H9 (cell line): ENCODE results near the gene TTYH2. TPM values are rescaled to one million over a fixed set of nuclear protein-coding genes. Genes with fewer than 3 reads are reported as not detected.
A peak's percentile ranks its signal among the peaks of the same experiment; 100 is the strongest.

Source experiments
- DNase-seq: peaks from one replicate; pipeline ENCODE4 v3.0.0-alpha.2; 2017
- H2AFZ ChIP-seq: one replicate; pipeline ENCODE4 v1.6.1; 2013; ENCODE audit warnings: mild to moderate bottlenecking, low read length, control low read depth, moderate library complexity
- H2AK5ac ChIP-seq: 2 replicates; pipeline ENCODE4 v1.6.1; 2013; ENCODE audit warnings: low read length, control low read depth, mixed read lengths; ENCODE audit not compliant: insufficient read length
- H2BK120ac ChIP-seq: one replicate; pipeline ENCODE4 v1.6.1; 2013; ENCODE audit warnings: low read depth, mild to moderate bottlenecking, low read length, control low read depth, inconsistent platforms; ENCODE audit not compliant: poor library complexity, severe bottlenecking
- H2BK12ac ChIP-seq: 2 replicates; pipeline ENCODE4 v1.6.1; 2013; ENCODE audit warnings: low read length, control low read depth, mixed read lengths, low read depth; ENCODE audit not compliant: insufficient read length
- H2BK15ac ChIP-seq: 2 replicates; pipeline ENCODE4 v1.6.1; 2013; ENCODE audit warnings: low read depth, low read length, control low read depth
- H2BK20ac ChIP-seq: one replicate; pipeline ENCODE4 v1.6.1; 2013; ENCODE audit warnings: low read depth, mild to moderate bottlenecking, low read length, control low read depth, inconsistent platforms; ENCODE audit not compliant: poor library complexity, severe bottlenecking
- H2BK5ac ChIP-seq: 2 replicates; pipeline ENCODE4 v1.6.1; 2013; ENCODE audit warnings: low read length, control low read depth, mixed read lengths; ENCODE audit not compliant: insufficient read length
- H3K14ac ChIP-seq: 2 replicates; pipeline ENCODE4 v1.6.1; 2013; ENCODE audit warnings: low read length, control low read depth; ENCODE audit not compliant: insufficient read depth
- H3K18ac ChIP-seq: 2 replicates; pipeline ENCODE4 v1.6.1; 2013; ENCODE audit warnings: low read depth, mild to moderate bottlenecking, mixed read lengths, low read length, control low read depth; ENCODE audit not compliant: insufficient read length
- H3K23ac ChIP-seq: 2 replicates; pipeline ENCODE4 v1.6.1; 2013; ENCODE audit warnings: low read length, control low read depth, mixed read lengths, low read depth; ENCODE audit not compliant: insufficient read length
- H3K23me2 ChIP-seq: 2 replicates; pipeline ENCODE4 v1.6.1; 2013; ENCODE audit warnings: low read depth, mild to moderate bottlenecking, mixed read lengths, low read length, control low read depth; ENCODE audit not compliant: insufficient read length, poor library complexity, severe bottlenecking
- H3K27ac ChIP-seq: 2 replicates; pipeline ENCODE4 v1.5.1; 2013; ENCODE audit warnings: low read length, control low read depth, mixed read lengths, low read depth; ENCODE audit not compliant: insufficient read length
- H3K27me3 ChIP-seq: 2 replicates; pipeline ENCODE4 v1.6.1; 2013; ENCODE audit warnings: low read length, control low read depth, inconsistent platforms; ENCODE audit not compliant: insufficient read depth
- H3K4ac ChIP-seq: 2 replicates; pipeline ENCODE4 v1.6.1; 2013; ENCODE audit warnings: low read depth, mild to moderate bottlenecking, control low read depth, inconsistent platforms, low read length, moderate library complexity
- H3K4me1 ChIP-seq: 2 replicates; pipeline ENCODE4 v1.6.1; 2013; ENCODE audit warnings: low read length, control low read depth, inconsistent platforms; ENCODE audit not compliant: insufficient read depth
- H3K4me2 ChIP-seq: 2 replicates; pipeline ENCODE4 v1.6.1; 2013; ENCODE audit warnings: low read length, control low read depth, mixed read lengths; ENCODE audit not compliant: insufficient read length, insufficient read depth
- H3K56ac ChIP-seq: 2 replicates; pipeline ENCODE4 v1.6.1; 2013; ENCODE audit warnings: low read depth, mild to moderate bottlenecking, mixed read lengths, low read length, control low read depth; ENCODE audit not compliant: insufficient read length
- H3K79me1 ChIP-seq: 2 replicates; pipeline ENCODE4 v1.6.1; 2013; ENCODE audit warnings: low read depth, mild to moderate bottlenecking, moderate library complexity, low read length, control low read depth, inconsistent platforms; ENCODE audit not compliant: insufficient read depth, poor library complexity, severe bottlenecking
- H3K79me2 ChIP-seq: 2 replicates; pipeline ENCODE4 v1.6.1; 2013; ENCODE audit warnings: low read length, control low read depth, inconsistent platforms; ENCODE audit not compliant: insufficient read depth
- H3K9ac ChIP-seq: 2 replicates; pipeline ENCODE4 v1.6.1; 2013; ENCODE audit warnings: low read length, control low read depth, mixed read lengths; ENCODE audit not compliant: insufficient read length; ENCODE audit errors: extremely low read depth
- H3K9me3 ChIP-seq: one replicate; pipeline ENCODE4 v1.6.1; 2013; ENCODE audit warnings: low read depth, low read length, inconsistent platforms; ENCODE audit not compliant: control insufficient read depth
- H3T11ph ChIP-seq: one replicate; pipeline ENCODE4 v1.6.1; 2013; ENCODE audit warnings: mild to moderate bottlenecking, low read length, control low read depth, inconsistent platforms
- H4K20me1 ChIP-seq: one replicate; pipeline ENCODE4 v1.6.1; 2013; ENCODE audit not compliant: control insufficient read depth, insufficient read length, insufficient read depth
- H4K5ac ChIP-seq: 2 replicates; pipeline ENCODE4 v1.6.1; 2013; ENCODE audit warnings: low read depth, mild to moderate bottlenecking, mixed read lengths, low read length, control low read depth; ENCODE audit not compliant: insufficient read length
- H4K8ac ChIP-seq: replicated peaks from 2 replicates; pipeline ENCODE4 v1.6.1; 2013; ENCODE audit warnings: low read length, control low read depth, mixed read lengths, low read depth; ENCODE audit not compliant: insufficient read length
- H4K91ac ChIP-seq: 2 replicates; pipeline ENCODE4 v1.6.1; 2013; ENCODE audit warnings: low read depth, mild to moderate bottlenecking, moderate library complexity, mixed read lengths, low read length, control low read depth; ENCODE audit not compliant: insufficient read length
- H3K27ac Mint-ChIP-seq, 3 experiments: 2 replicates in 2 of 3; 3 replicates in 1 of 3; pipeline ENCODE4 v1.8.0; 2020 to 2021; ENCODE audit warnings: mixed read lengths in 3 of 3, mild to moderate bottlenecking in 1 of 3, moderate library complexity in 1 of 3
- H3K27me3 Mint-ChIP-seq: 2 replicates; pipeline ENCODE4 v1.8.0; 2021; ENCODE audit warnings: low read depth, mild to moderate bottlenecking, moderate library complexity, mixed read lengths
- H3K36me3 Mint-ChIP-seq, 3 experiments: 2 replicates in 2 of 3; 3 replicates in 1 of 3; pipeline ENCODE4 v1.8.0; 2020 to 2021; ENCODE audit warnings: low read depth in 3 of 3, mixed read lengths in 3 of 3; ENCODE audit not compliant: insufficient read depth in 1 of 3
- H3K4me1 Mint-ChIP-seq, 2 experiments: 2 replicates each; pipeline ENCODE4 v1.8.0; 2020; ENCODE audit warnings: mixed read lengths in 2 of 2
- H3K4me3 Mint-ChIP-seq, 2 experiments: 2 replicates in 1 of 2; 3 replicates in 1 of 2; pipeline ENCODE4 v1.8.0; 2020 to 2021; ENCODE audit warnings: mild to moderate bottlenecking in 2 of 2, mixed read lengths in 2 of 2, moderate library complexity in 1 of 2
- H3K9me3 Mint-ChIP-seq, 2 experiments: 2 replicates in 1 of 2; 3 replicates in 1 of 2; pipeline ENCODE4 v1.8.0; 2020; ENCODE audit warnings: mild to moderate bottlenecking in 2 of 2, mixed read lengths in 2 of 2, moderate library complexity in 1 of 2
- CTCF ChIP-seq: fragments of 200-600 bp; sonication (generic); conservative IDR thresholded peaks from 3 replicates; pipeline ENCODE4 v1.8.0; 2021; ENCODE audit warnings: antibody characterized with exemption, mild to moderate bottlenecking
- WGBS: extraction: QIAGEN DNeasy Blood & Tissue Kit; methylation state at CpG from one replicate; pipeline ENCODE4 v1.1.7; 2013; ENCODE audit warnings: missing lambda C conversion rate, low lambda C conversion rate, mixed read lengths; ENCODE audit not compliant: insufficient read length; ENCODE audit errors: extremely low coverage; 5-methylcytosine and 5-hydroxymethylcytosine counted together
- total RNA-seq: library from RNA; stranded (reverse); gene quantifications from 2 replicates; pipeline ENCODE4 v1.2.1, GENCODE V29; 2021

TTYH2 gene
- total RNA-seq, 1 experiment from 2014 or later: 1.6 TPM

- Histone ChIP-seq H4K91ac (no peak overlapping the region), H3K23ac (no peak overlapping the region), H3K9me3 (no peaks in the 10 kb centered on the region), H2BK15ac (no peak overlapping the region), H3K27ac (no peak overlapping the region), H4K5ac (no peak overlapping the region), H4K20me1 (no peaks in the 10 kb centered on the region), H3K27me3 (no peaks in the 10 kb centered on the region), H4K8ac (no peak overlapping the region), H3T11ph (no peak overlapping the region), H2AK5ac (no peak overlapping the region), H2BK20ac (no peak overlapping the region), H2BK5ac (no peak overlapping the region), H3K79me2 (no peaks in the 10 kb centered on the region), H3K56ac (no peak overlapping the region), H3K79me1 (no peaks in the 10 kb centered on the region), H3K9ac (no peak overlapping the region), H3K18ac (no peak overlapping the region), H2AFZ (no peak overlapping the region), H3K4me1 (no peaks in the 10 kb centered on the region; the same call in 1 of the 2 replicates), H3K14ac (no peak overlapping the region), H3K4me2 (no peak overlapping the region), H2BK12ac (no peak overlapping the region), H3K23me2 (no peaks in the 10 kb centered on the region), H3K4ac (no peak overlapping the region), H2BK120ac (no peak overlapping the region)
- H3K9me3 Mint-ChIP-seq: no peaks in the 10 kb centered on the region; a peak in 1 of 5 replicates
- no peaks in the 10 kb centered on the region for H3K36me3 Mint-ChIP-seq
- peak; percentile 91 for TF ChIP-seq CTCF
- H3K4me3 Mint-ChIP-seq: no peak overlapping the region
- H3K4me1 Mint-ChIP-seq: peaks cover 8 to 28% of the 10 kb centered on the region in 2 experiments
- WGBS: no CpG with 5 or more reads among the region's 10 CpGs
- H3K27me3 Mint-ChIP-seq: peaks cover 23% of the 10 kb centered on the region
- peak overlapping the region in 1 of 3 experiments; percentile 33; a peak in 1 of 7 replicates for H3K27ac Mint-ChIP-seq
- peak; percentile 84 for DNase-seq
These were observed 36.8 kb upstream of the TTYH2 start for GRCh38 chr17:74176546-74177001.
